HG03280 (cell line): ENCODE results near the gene LMNTD2.
"Not testable (repeated sequence)": the region's sequence is repeated elsewhere in the genome, so short reads cannot be mapped to it uniquely, and the experiment has no call there.

Experiments
- ATAC-seq: cut with Tn5 transposase; IDR thresholded peaks from one replicate; pipeline ENCODE4 v1.9.1; 2021; ENCODE audit warnings: mild to moderate bottlenecking, moderate library complexity; ENCODE audit not compliant: unreplicated experiment

Gene LMNTD2

DNA sequence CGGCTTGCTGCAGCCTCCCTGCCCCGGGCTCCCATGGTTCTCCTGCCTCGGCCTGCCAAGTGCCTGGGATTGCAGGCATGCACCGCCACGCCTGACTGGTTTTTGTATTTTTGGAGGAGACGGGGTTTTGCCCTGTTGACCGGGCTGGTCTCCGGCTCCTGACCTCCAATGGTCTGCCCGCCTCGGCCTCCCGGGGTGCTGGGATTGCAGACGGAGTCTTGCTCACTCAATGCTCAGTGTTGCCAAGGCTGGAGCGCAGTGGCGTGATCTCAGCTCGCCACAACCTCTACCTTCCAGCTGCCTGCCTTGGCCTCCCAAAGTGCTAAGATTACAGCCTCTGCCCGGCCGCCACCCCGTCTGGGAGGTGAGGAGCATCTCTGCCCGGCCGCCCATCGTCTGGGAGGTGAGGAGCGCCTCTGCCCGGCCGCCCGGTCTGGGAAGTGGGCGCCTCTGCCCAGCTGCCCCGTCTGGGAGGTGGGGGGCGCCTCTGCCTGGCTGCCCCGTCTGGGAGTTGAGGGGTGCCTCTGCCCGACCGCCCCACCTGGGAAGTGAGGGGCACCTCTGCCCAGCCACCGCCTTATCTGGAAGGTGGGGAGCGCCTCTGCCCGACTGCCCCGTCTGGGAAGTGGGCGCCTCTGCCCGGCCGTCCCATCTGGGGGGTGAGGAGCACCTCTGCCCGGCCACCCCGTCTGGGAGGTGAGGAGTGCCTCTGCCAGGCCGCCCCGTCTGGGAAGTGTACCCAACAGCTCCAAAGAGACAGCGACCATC is 43.4 kb downstream of the LMNTD2 start:
- ATAC-seq: not testable (repeated sequence)

DNA sequence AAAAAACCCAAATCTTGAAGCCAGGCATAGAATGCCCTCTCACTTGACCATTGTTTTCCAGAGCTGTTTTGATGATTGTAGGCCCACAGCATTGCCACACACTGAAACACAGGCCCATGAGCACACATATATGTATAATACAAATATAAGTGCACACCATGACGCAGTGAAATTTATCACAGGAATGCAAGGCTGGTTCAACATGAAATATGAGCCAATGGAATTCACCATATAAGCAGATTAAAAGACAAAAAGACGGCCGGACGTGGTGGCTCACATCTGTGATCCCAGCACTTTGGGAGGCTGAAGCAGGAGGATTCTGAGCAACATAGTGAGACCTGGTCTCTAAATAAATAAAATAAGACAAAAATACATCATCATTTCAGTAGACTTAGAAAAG is 44.1 kb downstream of the LMNTD2 start:
- no peak for ATAC-seq

DNA sequence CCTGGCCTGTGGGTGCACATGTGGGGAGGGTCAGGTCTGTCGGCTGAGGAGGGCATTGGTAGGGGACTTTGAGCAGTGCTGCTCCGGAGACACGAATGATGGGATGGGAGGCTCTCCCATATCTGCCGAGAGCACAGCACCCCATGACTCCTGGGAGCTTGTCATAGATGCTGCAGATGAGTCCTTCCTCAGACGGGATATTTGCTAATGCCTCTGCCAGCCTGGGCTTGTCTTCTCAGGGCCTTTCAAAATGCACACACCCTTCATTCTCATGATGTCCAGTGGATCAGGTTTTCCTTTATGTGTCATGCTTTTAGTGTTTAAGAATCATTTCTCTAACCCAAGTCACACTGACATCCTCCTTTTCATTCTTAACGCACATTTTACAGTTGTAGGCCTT is 45.4 kb downstream of the LMNTD2 start:
- ATAC-seq: no peak

DNA sequence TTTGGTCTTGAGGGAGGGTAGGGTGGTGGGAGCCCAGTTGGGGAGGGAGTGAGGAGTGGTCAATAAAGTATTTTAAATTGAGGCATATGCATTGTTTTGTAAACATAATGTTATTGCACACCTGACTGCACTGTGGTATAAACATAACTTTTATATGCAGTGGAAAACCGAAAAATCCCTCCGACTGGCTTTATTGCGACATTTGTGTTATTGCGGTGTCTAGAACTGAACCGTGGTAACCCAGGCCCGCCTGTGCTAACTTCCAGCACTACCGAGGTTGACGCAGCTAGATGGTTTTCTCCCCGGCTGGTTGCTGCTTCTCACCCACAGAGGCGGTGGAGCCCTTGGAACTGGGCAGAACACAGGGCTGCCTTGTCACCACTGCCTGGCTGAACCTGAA is 45.9 kb downstream of the LMNTD2 start:
- ATAC-seq: no peak

DNA sequence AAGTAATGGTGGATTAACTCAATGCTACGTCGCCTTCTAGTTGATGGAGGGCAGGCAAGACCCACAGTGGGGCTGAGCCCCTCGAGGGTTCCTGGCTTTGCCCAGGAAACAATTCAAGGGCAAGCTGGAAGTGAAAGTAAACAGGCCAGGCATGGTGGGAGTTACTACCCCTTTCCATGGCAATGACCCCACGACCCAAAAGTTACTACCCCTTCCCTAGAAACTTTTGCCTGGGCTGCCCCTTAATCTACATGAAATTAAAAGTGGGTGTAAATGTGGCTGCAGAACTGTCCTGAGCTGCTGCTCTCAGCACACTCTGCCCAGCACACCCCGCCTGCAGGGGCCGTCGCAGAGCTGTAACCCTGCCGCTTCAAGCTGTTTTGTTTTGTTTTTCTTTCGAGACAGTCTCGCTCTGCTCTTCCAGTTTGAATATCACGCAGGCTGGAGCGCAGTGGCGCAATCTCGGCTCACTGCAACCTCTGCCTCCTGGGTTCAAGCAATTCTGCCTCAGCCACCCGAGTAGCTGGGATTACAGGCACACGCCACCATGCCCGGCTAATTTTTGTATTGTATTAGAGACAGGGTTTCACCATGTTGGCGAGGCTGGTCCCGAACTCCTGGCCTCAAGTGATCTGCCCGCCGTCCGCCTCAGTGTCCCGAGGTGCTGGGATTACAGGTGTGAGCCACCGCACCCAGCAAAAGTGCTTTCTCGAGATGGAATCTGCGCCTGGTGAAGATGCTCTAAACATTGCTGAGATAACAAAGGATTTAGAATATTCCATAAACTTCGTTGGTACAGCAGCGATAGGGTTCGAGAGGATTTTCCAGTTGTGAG is 47.6 kb downstream of the LMNTD2 start:
- ATAC-seq: no peak

DNA sequence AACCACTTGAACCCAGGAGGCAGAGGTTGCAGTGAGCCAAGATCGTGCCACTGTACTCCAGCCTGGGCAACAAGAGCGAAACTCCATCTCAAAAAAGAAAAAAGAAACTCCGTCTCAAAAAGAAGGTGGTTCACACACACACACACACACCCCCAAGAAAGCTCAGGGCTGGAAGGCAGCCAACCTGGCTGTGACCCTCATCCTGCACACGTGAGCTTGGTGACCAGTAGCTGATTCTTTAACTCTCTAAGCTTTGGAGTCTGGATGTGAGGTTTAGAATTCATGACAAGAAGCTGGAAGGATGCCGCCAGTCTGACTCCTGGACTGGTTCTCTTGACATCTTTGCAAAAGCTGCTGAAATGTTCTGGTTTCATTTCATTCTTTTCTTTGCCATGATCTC is 51.6 kb downstream of the LMNTD2 start:
- ATAC-seq: no peak

DNA sequence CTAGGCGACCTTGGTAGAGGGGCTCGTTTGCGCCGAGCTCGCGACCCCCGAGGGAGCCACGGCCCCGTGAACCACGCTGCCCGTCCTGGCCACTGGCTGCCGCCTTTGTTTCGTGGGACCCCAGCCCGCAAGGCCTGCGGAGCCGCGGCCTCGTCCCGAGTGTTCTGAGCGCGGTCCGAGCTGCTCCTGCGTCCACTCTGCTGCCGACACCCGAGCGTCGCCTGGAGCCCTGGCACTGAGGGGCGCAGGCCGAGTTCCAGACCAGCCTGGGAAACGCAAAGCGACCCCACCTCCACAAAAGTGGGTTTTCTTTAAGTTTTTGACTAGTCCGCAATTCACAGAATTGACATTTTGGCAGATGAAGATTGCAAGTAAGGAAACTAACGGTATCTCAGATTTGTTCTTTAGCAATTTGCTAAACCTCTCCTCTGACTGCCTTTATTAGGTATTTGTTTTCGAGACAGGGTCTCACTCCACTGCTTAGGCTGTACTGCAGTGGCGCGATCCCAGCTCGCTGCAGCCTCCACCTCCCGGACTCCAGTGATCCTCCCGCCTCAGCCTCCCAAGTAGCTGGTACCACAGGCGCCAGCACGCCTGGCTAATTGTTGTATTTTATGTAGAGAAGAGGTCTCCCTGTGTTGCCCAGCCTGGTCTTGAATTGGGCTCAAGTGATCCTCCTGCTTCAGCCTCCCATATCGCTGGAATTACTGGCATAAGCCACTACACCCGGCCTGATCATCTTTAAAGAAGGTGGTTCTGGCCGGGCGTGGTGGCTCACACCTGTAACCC is 52.6 kb downstream of the LMNTD2 start:
- ATAC-seq: no peak

DNA sequence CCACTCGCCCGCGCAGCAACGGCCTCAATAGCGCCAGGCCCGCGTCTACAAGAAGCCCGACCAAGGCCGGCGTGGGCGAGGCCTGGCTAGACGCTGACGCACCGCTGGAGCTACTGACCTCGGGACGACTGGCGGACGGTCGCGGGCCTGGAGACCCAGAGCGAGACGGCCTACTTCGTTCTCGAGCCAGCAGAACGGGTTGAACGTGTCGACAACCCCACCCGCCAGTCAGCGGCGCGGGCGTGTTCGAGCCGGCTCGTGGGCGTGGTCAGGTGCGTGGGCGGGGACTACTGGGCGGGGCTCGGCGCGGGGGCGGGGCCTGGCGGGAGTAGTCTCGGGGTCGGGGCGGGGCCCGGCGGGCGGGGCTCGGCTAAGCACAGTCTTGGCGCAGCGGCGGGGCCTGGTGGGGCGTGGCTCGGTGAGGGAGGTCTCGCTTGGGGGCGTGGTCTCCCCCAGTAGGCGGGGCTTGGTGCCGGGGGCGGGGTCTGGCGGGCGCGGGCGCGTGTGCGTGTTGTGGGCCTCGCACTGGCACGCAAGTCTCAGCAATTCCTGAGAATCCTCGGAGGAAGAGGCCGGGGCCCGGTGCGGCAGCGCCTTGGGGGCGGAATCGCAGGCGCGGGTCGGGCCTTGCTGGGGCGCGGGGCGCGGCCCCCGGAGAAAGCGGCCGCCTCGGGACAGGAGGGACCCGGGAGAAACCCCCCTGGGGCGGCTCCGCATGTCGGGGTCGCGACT is 53.4 kb downstream of the LMNTD2 start, which contains the start of gene RNH1:
Gene RNH1 (minus strand): TSS at position 248 of the 732 bp plus-strand sequence. CDS start 5,080 bp downstream, outside the sequence.
- peak; percentile 48 for ATAC-seq

DNA sequence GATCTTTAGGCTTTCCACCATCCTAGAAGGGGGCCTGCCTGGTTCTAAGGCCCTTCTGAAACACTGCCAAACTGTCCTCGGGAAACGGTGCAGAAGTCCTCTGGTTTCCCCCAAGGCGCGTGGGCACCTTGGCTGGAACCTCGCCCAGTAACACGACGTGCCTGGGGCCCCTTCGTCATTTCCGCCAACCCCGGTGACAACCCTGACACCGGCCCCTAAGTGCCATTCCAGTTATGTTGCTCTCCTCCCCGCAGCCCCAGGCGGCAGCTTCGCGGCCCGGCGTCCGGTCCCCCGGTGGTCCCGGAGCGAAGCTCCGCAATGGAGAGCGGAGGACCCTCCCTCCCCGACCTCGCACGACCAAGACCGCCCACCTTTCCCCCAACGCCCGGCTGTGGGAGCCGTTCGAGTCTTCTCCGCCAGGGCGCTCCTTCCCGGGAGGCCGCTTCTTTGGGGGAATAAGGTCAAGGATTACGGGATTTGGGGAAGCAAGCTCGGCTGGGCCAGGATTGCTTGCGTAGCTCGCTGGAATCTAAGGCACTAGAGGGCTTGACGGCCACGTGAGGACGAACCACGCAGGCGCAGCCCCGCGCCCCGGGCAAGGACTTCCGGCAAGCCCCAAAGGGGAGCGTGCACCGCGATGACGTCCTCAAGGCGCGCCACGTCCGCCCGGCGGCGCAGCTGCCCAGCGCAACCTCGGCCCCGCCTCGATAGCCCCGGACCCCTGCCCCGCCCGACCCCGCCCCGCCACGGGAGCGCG is 54.1 kb downstream of the LMNTD2 start:
- ATAC-seq: peak; percentile 68

DNA sequence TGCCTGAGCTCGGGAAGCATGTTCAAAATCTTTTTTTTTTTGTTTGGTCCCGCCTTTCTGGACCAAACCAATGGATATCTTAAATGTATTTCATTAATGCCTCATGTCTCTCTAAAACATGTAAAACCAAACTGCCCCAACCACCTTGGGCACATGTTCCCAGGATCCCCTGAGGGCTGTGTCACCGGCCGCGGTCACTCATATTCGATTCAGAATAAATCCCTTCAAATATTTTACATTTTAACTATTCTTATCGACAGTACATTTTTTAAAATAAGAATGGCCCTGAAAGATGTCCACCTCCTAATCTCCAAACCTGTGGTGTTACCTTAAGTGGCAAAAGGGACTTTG is 55.6 kb downstream of the LMNTD2 start:
- ATAC-seq: no peak
